Measurements from ENCODE around the gene DCTD. TPM values are rescaled to one million over a fixed set of nuclear protein-coding genes. Genes with fewer than 3 reads are reported as not detected.

DCTD gene
- total RNA-seq, 2 donors from 2014 or later, result 27.0 to 39.7 TPM

- no peak for DNase-seq
- no peak for ATAC-seq
- WGBS, 2 donors, result 86 to 96% methylated on average over 10 of the region's 10 CpGs
Measured at GRCh38 chr4:182874797-182875345, 42.3 kb downstream of the DCTD start.

GRCh38 chr4:182874304-182874751, 42.9 kb downstream of the DCTD start:
- 76 to 94% methylated on average over 12 of the region's 12 CpGs for WGBS, 2 donors
- H3K9me3 ChIP-seq, result no peaks in the 10 kb centered on the region
- no peaks in the 10 kb centered on the region for H3K4me1 ChIP-seq

More at GRCh38 chr4:182874797-182875345, 42.3 kb downstream of the DCTD start:
- H3K4me3 ChIP-seq, result no peak overlapping the region
- no peaks in the 10 kb centered on the region for H3K27me3 ChIP-seq
- no peak overlapping the region for H3K27ac ChIP-seq
- intact Hi-C loops (cut with DNase I), result no loop called here
- no peaks in the 10 kb centered on the region for H3K4me1 ChIP-seq
- TF ChIP-seq POLR2A (IDR thresholded peaks at IDR 0.05) (no peak), CTCF (IDR thresholded peaks at IDR 0.05) (no peak)
- no peaks in the 10 kb centered on the region for H3K9me3 ChIP-seq
- H3K36me3 ChIP-seq (replicated peaks in 1 of 2; ENCODE audit: insufficient read depth in 1 of 2, low read depth in 2 of 2), result no peaks in the 10 kb centered on the region

GRCh38 chr4:182873726-182874125, 43.5 kb downstream of the DCTD start:
- DNase-seq, result no peak
- WGBS, 2 donors, result 95 to 97% methylated on average over 13 of the region's 13 CpGs
- ATAC-seq, result no peak

More at GRCh38 chr4:182874304-182874751, 42.9 kb downstream of the DCTD start:
- DNase-seq (no peak), ATAC-seq (no peak)
- Histone ChIP-seq H3K27ac (no peak overlapping the region), H3K4me3 (no peak overlapping the region), H3K36me3 (replicated peaks in 1 of 2; ENCODE audit: insufficient read depth in 1 of 2, low read depth in 2 of 2) (no peaks in the 10 kb centered on the region), H3K27me3 (no peaks in the 10 kb centered on the region)
- TF ChIP-seq CTCF (IDR thresholded peaks at IDR 0.05) (no peak), POLR2A (IDR thresholded peaks at IDR 0.05) (no peak)
- intact Hi-C loops (cut with DNase I), result no loop called here

GRCh38 chr4:182873289-182873688, 43.9 kb downstream of the DCTD start:
- Histone ChIP-seq H3K27me3 (no peaks in the 10 kb centered on the region), H3K36me3 (replicated peaks in 1 of 2; ENCODE audit: insufficient read depth in 1 of 2, low read depth in 2 of 2) (no peaks in the 10 kb centered on the region)
- WGBS, 2 donors, result 91 to 93% methylated on average over 15 of the region's 15 CpGs

More at GRCh38 chr4:182873726-182874125, 43.5 kb downstream of the DCTD start:
- Histone ChIP-seq H3K36me3 (replicated peaks in 1 of 2; ENCODE audit: insufficient read depth in 1 of 2, low read depth in 2 of 2) (no peaks in the 10 kb centered on the region), H3K9me3 (no peaks in the 10 kb centered on the region), H3K27ac (no peak overlapping the region), H3K27me3 (no peaks in the 10 kb centered on the region), H3K4me3 (no peak overlapping the region), H3K4me1 (no peaks in the 10 kb centered on the region)
- TF ChIP-seq CTCF (IDR thresholded peaks at IDR 0.05) (no peak), POLR2A (IDR thresholded peaks at IDR 0.05) (no peak)
- intact Hi-C loops (cut with DNase I), result no loop called here

More at GRCh38 chr4:182873289-182873688, 43.9 kb downstream of the DCTD start:
- TF ChIP-seq POLR2A (IDR thresholded peaks at IDR 0.05), result no peak
- TF ChIP-seq CTCF (IDR thresholded peaks at IDR 0.05), result no peak
- ATAC-seq, result no peak
- intact Hi-C loops (cut with DNase I), result no loop called here
- DNase-seq, result no peak
- Histone ChIP-seq H3K27ac (no peak overlapping the region), H3K4me1 (no peaks in the 10 kb centered on the region), H3K9me3 (no peaks in the 10 kb centered on the region), H3K4me3 (no peak overlapping the region)

Data from body of pancreas (tissue), 4 donors.